HL-60 (cell line): ENCODE data around the gene ELP4.

Source experiments
- DNase-seq, 2 experiments: peaks; one replicate each; pipeline ENCODE4 v3.0.0-alpha.2; 2010 to 2020; ENCODE audit warnings: low read depth in 1 of 2, low spot score in 1 of 2
- H3K27ac ChIP-seq: fragments of 250-450 bp; sonication (Bioruptor Pico); replicated peaks from 2 replicates; pipeline ENCODE4 v1.5.1; 2020; ENCODE audit warnings: mild to moderate bottlenecking, moderate library complexity
- H3K27me3 ChIP-seq: fragments of 250-450 bp; sonication (Bioruptor Pico); 2 replicates; pipeline ENCODE4 v1.5.1; 2021; ENCODE audit warnings: mild to moderate bottlenecking, moderate library complexity; ENCODE audit not compliant: insufficient read depth, poor library complexity, severe bottlenecking
- H3K4me3 ChIP-seq: replicated peaks from 2 replicates; pipeline ENCODE4 v1.5.1; 2011; ENCODE audit warnings: mild to moderate bottlenecking, control low read depth, low read length; ENCODE audit not compliant: insufficient read depth
- CTCF ChIP-seq: IDR thresholded peaks from one replicate; pipeline ENCODE4 v1.5.1; 2011; ENCODE audit warnings: low read length, control low read depth, inconsistent platforms; ENCODE audit not compliant: insufficient read depth
- GABPA ChIP-seq: IDR thresholded peaks from 2 replicates; pipeline ENCODE4 v1.6.1; 2012; ENCODE audit warnings: low read depth
- POLR2AphosphoS5 ChIP-seq: IDR thresholded peaks from 2 replicates; pipeline ENCODE4 v1.6.1; 2012; ENCODE audit warnings: low read depth
- REST ChIP-seq: IDR thresholded peaks from 2 replicates; pipeline ENCODE4 v1.6.1; 2012; ENCODE audit warnings: low read depth; ENCODE audit not compliant: insufficient replicate concordance
- SPI1 ChIP-seq: IDR thresholded peaks from 2 replicates; pipeline ENCODE4 v1.6.1; 2012; ENCODE audit warnings: low read depth, mild to moderate bottlenecking, borderline replicate concordance

The ELP4 gene

GRCh38 chr11:31636983-31637382, 127.4 kb downstream of the ELP4 start:
- no peak for DNase-seq
- no peaks in the 10 kb centered on the region for H3K27me3 ChIP-seq
- H3K27ac ChIP-seq: no peak overlapping the region
- TF ChIP-seq GABPA (no peak), POLR2AphosphoS5 (no peak), REST (no peak), SPI1 (no peak), CTCF (no peak)
- no peak overlapping the region for H3K4me3 ChIP-seq

GRCh38 chr11:31640611-31641010, 131.0 kb downstream of the ELP4 start:
- DNase-seq: no peak
- Histone ChIP-seq H3K27ac (no peak overlapping the region), H3K27me3 (no peaks in the 10 kb centered on the region), H3K4me3 (no peak overlapping the region)
- TF ChIP-seq CTCF: no peak
- TF ChIP-seq POLR2AphosphoS5: no peak
- no peak for TF ChIP-seq REST
- TF ChIP-seq SPI1: no peak
- no peak for TF ChIP-seq GABPA

GRCh38 chr11:31641477-31642062, 132.0 kb downstream of the ELP4 start:
- Histone ChIP-seq H3K27me3 (no peaks in the 10 kb centered on the region), H3K27ac (no peak overlapping the region), H3K4me3 (no peak overlapping the region)
- no peak for DNase-seq
- TF ChIP-seq CTCF: no peak
- TF ChIP-seq REST: no peak
- TF ChIP-seq GABPA: no peak
- TF ChIP-seq POLR2AphosphoS5: no peak
- TF ChIP-seq SPI1: no peak
